GM12878 (cell line): ENCODE data around the gene MGRN1. TPM values are rescaled to one million over a fixed set of nuclear protein-coding genes. Genes with fewer than 3 reads are reported as not detected.

Experiments
- ATAC-seq: fragments of 200-7000 bp; cut with Tn5 transposase; 3 replicates; pipeline ENCODE4 v1.9.1; 2020; ENCODE audit warnings: mild to moderate bottlenecking, moderate library complexity
- BruUV-seq: library from RNA; stranded (reverse); fragments of 400-500 nt; replicated peaks from 2 replicates; lab custom pipeline; 2021; lab: Mats Ljungman, UMichigan
- CTCF ChIA-PET: fragments of 300-600 bp; sonication (Branson Sonifier 250); formaldehyde crosslinking; extraction: SDS; loops from one replicate; lab custom pipeline; 2021; ENCODE audit warnings: inconsistent platforms; lab: Yijun Ruan, JAX
- POLR2A ChIA-PET: fragments of 350-600 bp; formaldehyde crosslinking; extraction: SDS; loops from one replicate; lab custom pipeline; 2021; ENCODE audit warnings: inconsistent platforms; lab: Charles Lee
- RAD21 ChIA-PET: fragments of 300-600 bp; sonication (Branson Sonifier 250); formaldehyde crosslinking; loops from one replicate; lab custom pipeline; 2023; ENCODE audit warnings: antibody characterized with exemption; ENCODE audit not compliant: unreplicated experiment; lab: Charles Lee
- SMC1A ChIA-PET: fragments of 300-600 bp; sonication (Branson Sonifier 250); formaldehyde crosslinking; loops from one replicate; lab custom pipeline; 2023; ENCODE audit not compliant: unreplicated experiment, uncharacterized antibody; lab: Charles Lee
- DNase-seq: peaks from one replicate; pipeline ENCODE4 v3.0.0-alpha.2; 2011; ENCODE audit warnings: low read depth, low spot score
- FAIRE-seq: peaks from 3 replicates; lab custom pipeline; 2011; peaks lifted over from hg19 to GRCh38; lab: Jason Lieb, UNC
- H2AFZ ChIP-seq: 2 replicates; pipeline ENCODE4 v1.6.0; 2011; ENCODE audit warnings: low read depth, low read length, control low read depth; ENCODE audit not compliant: control insufficient read depth
- H3K27ac ChIP-seq: 2 replicates; pipeline ENCODE4 v1.5.1; 2011; ENCODE audit warnings: control low read depth; ENCODE audit not compliant: control insufficient read depth, insufficient read depth
- H3K27me3 ChIP-seq, 2 experiments: replicated peaks in 1 of 2; 2 replicates each; pipeline versions ENCODE4 v1.6.0 to v1.6.1; 2011; ENCODE audit warnings: low read length in 1 of 2; ENCODE audit not compliant: control insufficient read depth in 2 of 2, insufficient read depth in 2 of 2
- H3K36me3 ChIP-seq, 2 experiments: 2 replicates each; pipeline ENCODE4 v1.5.1; 2011; ENCODE audit warnings: low read length in 1 of 2; ENCODE audit not compliant: control insufficient read depth in 2 of 2, insufficient read depth in 2 of 2
- H3K4me1 ChIP-seq: 2 replicates; pipeline ENCODE4 v1.6.1; 2011; ENCODE audit warnings: mild to moderate bottlenecking, low read length, moderate library complexity, mixed read lengths; ENCODE audit not compliant: control insufficient read depth, insufficient read depth
- H3K4me2 ChIP-seq: 2 replicates; pipeline ENCODE4 v1.6.0; 2011; ENCODE audit warnings: control low read depth; ENCODE audit not compliant: control insufficient read depth, insufficient read depth
- H3K4me3 ChIP-seq: fragments of 200-600 bp; sonication (generic); 2 replicates; pipeline ENCODE4 v1.5.1; 2016
- H3K79me2 ChIP-seq: 2 replicates; pipeline ENCODE4 v1.6.0; 2011; ENCODE audit warnings: low read length; ENCODE audit not compliant: control insufficient read depth, insufficient read depth
- H3K9ac ChIP-seq: 2 replicates; pipeline ENCODE4 v1.8.0; 2011; ENCODE audit warnings: low read length, control low read depth, mixed read lengths; ENCODE audit not compliant: control insufficient read depth, insufficient read depth
- H3K9me3 ChIP-seq: replicated peaks from 3 replicates; pipeline ENCODE4 v1.5.1; 2011; ENCODE audit warnings: mild to moderate bottlenecking, low read length; ENCODE audit not compliant: control insufficient read depth, insufficient read depth
- H4K20me1 ChIP-seq: 2 replicates; pipeline ENCODE4 v1.6.0; 2011; ENCODE audit not compliant: control insufficient read depth, insufficient read depth
- CBFB ChIP-seq: IDR thresholded peaks from 2 replicates; pipeline ENCODE4 v1.6.1; 2016; ENCODE audit warnings: antibody characterized with exemption, low read depth
- HCFC1 ChIP-seq: fragments of 150-350 bp; IDR thresholded peaks from 2 replicates; pipeline ENCODE4 v1.6.1; 2014; ENCODE audit warnings: low read length
- HDAC2 ChIP-seq: fragments of 200-600 bp; sonication (generic); IDR thresholded peaks from 2 replicates; pipeline ENCODE4 v1.6.1; 2017
- MEF2A ChIP-seq: IDR thresholded peaks from 2 replicates; pipeline ENCODE4 v1.6.1; 2011; ENCODE audit warnings: low read depth, mild to moderate bottlenecking, low read length, moderate library complexity; ENCODE audit not compliant: insufficient read depth
- PAX5 ChIP-seq: IDR thresholded peaks from 2 replicates; pipeline ENCODE4 v1.6.1; 2011; ENCODE audit warnings: low read depth, low read length, borderline replicate concordance
- RFX5 ChIP-seq: IDR thresholded peaks from 2 replicates; pipeline ENCODE4 v1.6.1; 2011; ENCODE audit warnings: low read depth, low read length, improper control_type of control experiment
- SIN3A ChIP-seq: IDR thresholded peaks from 2 replicates; pipeline ENCODE4 v1.6.1; 2012; ENCODE audit warnings: low read depth, low read length, improper control_type of control experiment
- TBL1XR1 ChIP-seq: IDR thresholded peaks from 2 replicates; pipeline ENCODE4 v1.6.1; 2012; ENCODE audit warnings: low read depth, low read length, improper control_type of control experiment
- ZNF384 ChIP-seq: IDR thresholded peaks from 2 replicates; pipeline ENCODE4 v1.6.1; 2012; ENCODE audit warnings: low read depth, mild to moderate bottlenecking, low read length, improper control_type of control experiment, borderline replicate concordance
- WGBS: methylation state at CpG from one replicate; pipeline ENCODE4 v1.1.6; 2016; ENCODE audit warnings: low lambda C conversion rate; ENCODE audit not compliant: insufficient replicate concordance, insufficient coverage; ENCODE audit errors: missing lambda C conversion rate; 5-methylcytosine and 5-hydroxymethylcytosine counted together
- in situ Hi-C: fragments of 300-500 bp; cut with MboI; formaldehyde crosslinking; loops from 9 replicates; pipeline ENCODE4 v1.14.3; 2018; ENCODE audit warnings: mixed read lengths
- intact Hi-C: fragments of 100-400 bp; cut with micrococcal nuclease; formaldehyde crosslinking; loops from one replicate; pipeline ENCODE4 v1.14.2; 2022; ENCODE audit not compliant: unreplicated experiment
- polyA plus RNA-seq, 11 experiments: library from polyadenylated mRNA; depleted of rRNA in 4 of 11; unstranded in 6 of 11; stranded (reverse) in 5 of 11; fragments of >200 nt; fragmentation: Nextera tagmentation in 4 of 11; fragmentation: Illumina TruSeq in 1 of 11; extraction: Ambion mirVana in 4 of 11; extraction: Trizol in 1 of 11; gene quantifications; 1 replicate in 1 of 11; 2 replicates in 10 of 11; pipeline versions ENCODE4 v1.2.1 to v1.2.3, GENCODE V29; 2011 to 2016; ENCODE audit warnings: inconsistent platforms in 2 of 11, missing spikeins in 2 of 11, low read depth in 1 of 11
- total RNA-seq, 4 experiments: library from RNA; depleted of rRNA in 3 of 4; stranded (reverse); fragments of >200 nt in 3 of 4; fragmentation: Illumina TruSeq in 1 of 4; extraction: Trizol in 1 of 4; gene quantifications; 2 replicates each; pipeline versions ENCODE4 v1.2.1 to v1.2.3, GENCODE V29; 2013 to 2021
- TF ChIP-seq, protein P1 (sequence below): fragments of 450-650 bp; IDR thresholded peaks from 2 replicates; pipeline ENCODE4 v1.6.1; 2017; ENCODE audit warnings: mild to moderate bottlenecking, moderate library complexity
- TF ChIP-seq, protein P2 (sequence below): IDR thresholded peaks from 2 replicates; pipeline ENCODE4 v1.6.1; 2012; ENCODE audit warnings: mild to moderate bottlenecking, low read depth, low read length

The MGRN1 gene
- total and polyA plus RNA-seq, 10 of the 15 experiments (the other 5 are each of a cell fraction or from before 2014, with no cell fraction given), result 0.35 to 86.7 (median 14.6) TPM

DNA sequence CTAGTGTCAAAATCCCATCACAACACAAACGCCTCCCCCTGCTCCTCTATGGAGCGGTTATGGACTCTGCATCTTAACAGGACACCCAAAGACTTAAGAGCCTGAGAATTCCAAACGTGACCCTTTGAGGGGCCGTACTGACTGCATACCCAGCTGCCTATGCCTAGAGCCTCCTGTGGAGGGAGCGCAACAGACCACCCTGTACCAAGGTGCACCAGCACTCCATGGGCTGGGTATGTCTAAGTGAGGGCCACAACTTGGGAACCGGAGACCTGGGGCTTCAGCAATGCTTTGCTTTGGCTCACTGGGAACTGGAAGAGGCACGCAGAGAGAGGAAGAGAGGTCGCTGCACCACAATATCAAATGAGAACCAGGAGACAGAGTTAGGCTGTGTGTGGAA, 104.0 kb downstream of the MGRN1 start:
- CTCF ChIA-PET, result interaction anchor here (0.9 kb wide), 1 partner anchor 475 kb away, joined by 3 read pairs; no protein-coding TSS in a partner anchor
- ATAC-seq (no peak), DNase-seq (no peak), FAIRE-seq (no peak)
- no peak overlapping the region for H3K4me2 ChIP-seq
- intact Hi-C loops, result no loop called here
- no peaks in the 10 kb centered on the region for H3K27me3 ChIP-seq
- H3K79me2 ChIP-seq, result peaks cover 10% of the 10 kb centered on the region
- H4K20me1 ChIP-seq, result no peaks in the 10 kb centered on the region
- TF ChIP-seq MEF2A (no peak), ZNF384 (no peak), CBFB (no peak)
- TF ChIP-seq, all 136 proteins: peak for 0
- Histone ChIP-seq H2AFZ (no peak overlapping the region), H3K4me1 (no peaks in the 10 kb centered on the region), H3K27ac (no peak overlapping the region), H3K9ac (no peak overlapping the region), H3K36me3 (peaks cover 0 to 2% of the 10 kb centered on the region in 2 experiments; a peak in 3 of 4 replicates), H3K9me3 (no peaks in the 10 kb centered on the region), H3K4me3 (no peak overlapping the region)
- ChIA-PET RAD21 (no interaction called here), POLR2A (no interaction called here), SMC1A (no interaction called here)
- in situ Hi-C loops, result no loop called here
- no TSS peak for BruUV-seq
- WGBS, result 92% methylated on average over 8 of the region's 8 CpGs

DNA sequence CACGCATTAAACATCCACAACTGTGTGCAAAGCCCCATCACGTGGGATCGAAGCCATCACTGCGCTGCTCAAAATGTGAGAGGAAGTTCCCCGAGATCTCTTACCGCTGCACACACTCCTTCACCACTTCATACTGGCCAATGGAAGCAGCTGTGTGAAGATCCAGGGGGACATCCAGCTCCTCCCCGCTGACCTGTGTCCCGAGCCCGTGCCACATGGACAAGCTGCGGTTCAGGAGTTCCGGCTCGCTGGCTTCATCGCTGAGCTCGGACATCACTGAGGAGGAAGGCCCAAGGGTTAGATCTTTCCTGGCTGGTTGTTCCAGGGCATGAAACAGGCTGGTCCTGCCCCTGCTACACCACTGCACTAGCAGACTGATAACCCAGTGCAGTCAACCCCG, 105.2 kb downstream of the MGRN1 start:
- Histone ChIP-seq H3K4me1 (no peaks in the 10 kb centered on the region), H3K9ac (no peak overlapping the region), H3K4me2 (no peak overlapping the region), H3K27ac (no peak overlapping the region), H2AFZ (no peak overlapping the region), H3K79me2 (peaks cover 13% of the 10 kb centered on the region), H4K20me1 (no peaks in the 10 kb centered on the region), H3K27me3 (no peaks in the 10 kb centered on the region), H3K36me3 (peaks cover 0 to 2% of the 10 kb centered on the region in 2 experiments; a peak in 3 of 4 replicates), H3K9me3 (no peaks in the 10 kb centered on the region), H3K4me3 (no peak overlapping the region)
- SMC1A ChIA-PET, result no interaction called here
- no peak for ATAC-seq
- RAD21 ChIA-PET, result no interaction called here
- POLR2A ChIA-PET, result no interaction called here
- CTCF ChIA-PET, result no interaction called here
- WGBS, result 92% methylated on average over 15 of the region's 15 CpGs
- FAIRE-seq, result no peak
- no peak for DNase-seq
- in situ Hi-C loops (no loop called here), intact Hi-C loops (no loop called here)
- no TSS peak for BruUV-seq
- TF ChIP-seq HCFC1 (no peak), HDAC2 (no peak), TBL1XR1 (no peak), RFX5 (no peak), SIN3A (no peak), PAX5 (no peak)
- TF ChIP-seq, protein P1, sequence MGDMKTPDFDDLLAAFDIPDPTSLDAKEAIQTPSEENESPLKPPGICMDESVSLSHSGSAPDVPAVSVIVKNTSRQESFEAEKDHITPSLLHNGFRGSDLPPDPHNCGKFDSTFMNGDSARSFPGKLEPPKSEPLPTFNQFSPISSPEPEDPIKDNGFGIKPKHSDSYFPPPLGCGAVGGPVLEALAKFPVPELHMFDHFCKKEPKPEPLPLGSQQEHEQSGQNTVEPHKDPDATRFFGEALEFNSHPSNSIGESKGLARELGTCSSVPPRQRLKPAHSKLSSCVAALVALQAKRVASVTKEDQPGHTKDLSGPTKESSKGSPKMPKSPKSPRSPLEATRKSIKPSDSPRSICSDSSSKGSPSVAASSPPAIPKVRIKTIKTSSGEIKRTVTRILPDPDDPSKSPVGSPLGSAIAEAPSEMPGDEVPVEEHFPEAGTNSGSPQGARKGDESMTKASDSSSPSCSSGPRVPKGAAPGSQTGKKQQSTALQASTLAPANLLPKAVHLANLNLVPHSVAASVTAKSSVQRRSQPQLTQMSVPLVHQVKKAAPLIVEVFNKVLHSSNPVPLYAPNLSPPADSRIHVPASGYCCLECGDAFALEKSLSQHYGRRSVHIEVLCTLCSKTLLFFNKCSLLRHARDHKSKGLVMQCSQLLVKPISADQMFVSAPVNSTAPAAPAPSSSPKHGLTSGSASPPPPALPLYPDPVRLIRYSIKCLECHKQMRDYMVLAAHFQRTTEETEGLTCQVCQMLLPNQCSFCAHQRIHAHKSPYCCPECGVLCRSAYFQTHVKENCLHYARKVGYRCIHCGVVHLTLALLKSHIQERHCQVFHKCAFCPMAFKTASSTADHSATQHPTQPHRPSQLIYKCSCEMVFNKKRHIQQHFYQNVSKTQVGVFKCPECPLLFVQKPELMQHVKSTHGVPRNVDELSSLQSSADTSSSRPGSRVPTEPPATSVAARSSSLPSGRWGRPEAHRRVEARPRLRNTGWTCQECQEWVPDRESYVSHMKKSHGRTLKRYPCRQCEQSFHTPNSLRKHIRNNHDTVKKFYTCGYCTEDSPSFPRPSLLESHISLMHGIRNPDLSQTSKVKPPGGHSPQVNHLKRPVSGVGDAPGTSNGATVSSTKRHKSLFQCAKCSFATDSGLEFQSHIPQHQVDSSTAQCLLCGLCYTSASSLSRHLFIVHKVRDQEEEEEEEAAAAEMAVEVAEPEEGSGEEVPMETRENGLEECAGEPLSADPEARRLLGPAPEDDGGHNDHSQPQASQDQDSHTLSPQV, result no peak
- TF ChIP-seq, protein P2, sequence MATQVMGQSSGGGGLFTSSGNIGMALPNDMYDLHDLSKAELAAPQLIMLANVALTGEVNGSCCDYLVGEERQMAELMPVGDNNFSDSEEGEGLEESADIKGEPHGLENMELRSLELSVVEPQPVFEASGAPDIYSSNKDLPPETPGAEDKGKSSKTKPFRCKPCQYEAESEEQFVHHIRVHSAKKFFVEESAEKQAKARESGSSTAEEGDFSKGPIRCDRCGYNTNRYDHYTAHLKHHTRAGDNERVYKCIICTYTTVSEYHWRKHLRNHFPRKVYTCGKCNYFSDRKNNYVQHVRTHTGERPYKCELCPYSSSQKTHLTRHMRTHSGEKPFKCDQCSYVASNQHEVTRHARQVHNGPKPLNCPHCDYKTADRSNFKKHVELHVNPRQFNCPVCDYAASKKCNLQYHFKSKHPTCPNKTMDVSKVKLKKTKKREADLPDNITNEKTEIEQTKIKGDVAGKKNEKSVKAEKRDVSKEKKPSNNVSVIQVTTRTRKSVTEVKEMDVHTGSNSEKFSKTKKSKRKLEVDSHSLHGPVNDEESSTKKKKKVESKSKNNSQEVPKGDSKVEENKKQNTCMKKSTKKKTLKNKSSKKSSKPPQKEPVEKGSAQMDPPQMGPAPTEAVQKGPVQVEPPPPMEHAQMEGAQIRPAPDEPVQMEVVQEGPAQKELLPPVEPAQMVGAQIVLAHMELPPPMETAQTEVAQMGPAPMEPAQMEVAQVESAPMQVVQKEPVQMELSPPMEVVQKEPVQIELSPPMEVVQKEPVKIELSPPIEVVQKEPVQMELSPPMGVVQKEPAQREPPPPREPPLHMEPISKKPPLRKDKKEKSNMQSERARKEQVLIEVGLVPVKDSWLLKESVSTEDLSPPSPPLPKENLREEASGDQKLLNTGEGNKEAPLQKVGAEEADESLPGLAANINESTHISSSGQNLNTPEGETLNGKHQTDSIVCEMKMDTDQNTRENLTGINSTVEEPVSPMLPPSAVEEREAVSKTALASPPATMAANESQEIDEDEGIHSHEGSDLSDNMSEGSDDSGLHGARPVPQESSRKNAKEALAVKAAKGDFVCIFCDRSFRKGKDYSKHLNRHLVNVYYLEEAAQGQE, result no peak
